Measurements from ENCODE around the gene RRAGD. TPM values are rescaled to one million over a fixed set of nuclear protein-coding genes. Genes with fewer than 3 reads are reported as not detected.
A peak's percentile ranks its signal among the peaks of the same experiment; 100 is the strongest.

The RRAGD gene
- total and polyA plus RNA-seq, 4 experiments from 2014 or later: 3.1 to 6.8 (median 4.8) TPM

DNA sequence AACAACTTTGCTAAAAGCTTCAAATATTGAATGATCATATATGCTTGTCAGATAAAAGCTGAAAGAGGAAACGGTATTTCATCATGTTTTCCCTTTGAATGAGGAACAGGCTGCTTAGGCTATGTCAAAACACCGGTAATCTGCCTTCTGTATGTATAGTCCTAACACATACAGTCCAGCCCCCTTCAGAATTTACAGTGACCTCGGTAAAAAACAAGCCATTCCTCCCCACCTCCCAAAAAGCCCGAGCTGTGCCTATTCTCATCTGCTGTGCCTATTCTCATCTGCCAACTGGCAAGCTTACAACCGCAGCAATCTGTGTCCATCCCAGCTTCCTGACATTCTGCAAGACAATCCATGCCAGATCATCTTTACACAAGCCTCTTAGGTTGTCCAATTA, 32.8 kb downstream of the RRAGD start:
- Mint-ChIP-seq H3K27ac (no peak overlapping the region), H3K4me1 (peaks cover 9 to 16% (median 15%) of the 10 kb centered on the region in 4 donors), H3K36me3 (no peaks in the 10 kb centered on the region), H3K4me3 (no peak overlapping the region), H3K9me3 (no peaks in the 10 kb centered on the region), H3K27me3 (peaks cover 0 to 2% of the 10 kb centered on the region in 2 donors)
- no peaks in the 10 kb centered on the region for H3K36me3 ChIP-seq (ENCODE audit: insufficient read depth, low read length)
- H3K27ac ChIP-seq (ENCODE audit: low read depth, low read length): no peak overlapping the region
- CTCF ChIA-PET (ENCODE audit: partially characterized antibody): interaction anchor here (1.2 to 1.9 kb wide), 3 partner anchors 29 to 230 kb away, joined by 4 read pairs; no protein-coding TSS in a partner anchor
- peaks cover 17% of the 10 kb centered on the region for H3K4me1 ChIP-seq (ENCODE audit: insufficient read depth, low read length)
- no peaks in the 10 kb centered on the region for H3K27me3 ChIP-seq (ENCODE audit: insufficient read depth, low read length)
- H3K9me3 ChIP-seq (ENCODE audit: control insufficient read depth in 1 of 2, low read length in 2 of 2): no peaks in the 10 kb centered on the region
- intact Hi-C loops (cut with micrococcal nuclease): loop anchor here (5.0 kb wide), 1 partner anchor 53 kb away; the partner anchor contains the start of gene ANKRD6
- no peak overlapping the region for H3K4me3 ChIP-seq (ENCODE audit: low read length in 2 of 2)
- POLR2A ChIA-PET (ENCODE audit: partially characterized antibody): no interaction called here
- no peak for DNase-seq

- no peaks in the 10 kb centered on the region for H3K9me3 Mint-ChIP-seq
- ChIA-PET CTCF (ENCODE audit: partially characterized antibody) (interaction anchor here (1.2 to 1.7 kb wide), 2 partner anchors 54 to 231 kb away, joined by 4 read pairs; no protein-coding TSS in a partner anchor), POLR2A (ENCODE audit: partially characterized antibody) (no interaction called here)
- no peak overlapping the region for H3K27ac Mint-ChIP-seq
- no peak overlapping the region for H3K4me3 Mint-ChIP-seq
- no peak overlapping the region for H3K4me3 ChIP-seq (ENCODE audit: low read length in 2 of 2)
- H3K27me3 ChIP-seq (ENCODE audit: insufficient read depth, low read length): no peaks in the 10 kb centered on the region
- peaks cover 17% of the 10 kb centered on the region for H3K4me1 ChIP-seq (ENCODE audit: insufficient read depth, low read length)
- H3K36me3 Mint-ChIP-seq: no peaks in the 10 kb centered on the region
- H3K36me3 ChIP-seq (ENCODE audit: insufficient read depth, low read length): no peaks in the 10 kb centered on the region
- intact Hi-C loops (cut with micrococcal nuclease): loop anchor here (5.0 kb wide), 1 partner anchor 54 kb away; the partner anchor contains the start of gene ANKRD6
- no peak for DNase-seq
- no peak overlapping the region for H3K27ac ChIP-seq (ENCODE audit: low read depth, low read length)
- H3K9me3 ChIP-seq (ENCODE audit: control insufficient read depth in 1 of 2, low read length in 2 of 2): no peaks in the 10 kb centered on the region
- H3K4me1 Mint-ChIP-seq: peaks cover 9 to 16% (median 15%) of the 10 kb centered on the region in 4 donors
- H3K27me3 Mint-ChIP-seq: peaks cover 0 to 2% of the 10 kb centered on the region in 2 donors
Observed at GRCh38 chr6:89378628-89379027, 33.4 kb downstream of the RRAGD start.

DNA sequence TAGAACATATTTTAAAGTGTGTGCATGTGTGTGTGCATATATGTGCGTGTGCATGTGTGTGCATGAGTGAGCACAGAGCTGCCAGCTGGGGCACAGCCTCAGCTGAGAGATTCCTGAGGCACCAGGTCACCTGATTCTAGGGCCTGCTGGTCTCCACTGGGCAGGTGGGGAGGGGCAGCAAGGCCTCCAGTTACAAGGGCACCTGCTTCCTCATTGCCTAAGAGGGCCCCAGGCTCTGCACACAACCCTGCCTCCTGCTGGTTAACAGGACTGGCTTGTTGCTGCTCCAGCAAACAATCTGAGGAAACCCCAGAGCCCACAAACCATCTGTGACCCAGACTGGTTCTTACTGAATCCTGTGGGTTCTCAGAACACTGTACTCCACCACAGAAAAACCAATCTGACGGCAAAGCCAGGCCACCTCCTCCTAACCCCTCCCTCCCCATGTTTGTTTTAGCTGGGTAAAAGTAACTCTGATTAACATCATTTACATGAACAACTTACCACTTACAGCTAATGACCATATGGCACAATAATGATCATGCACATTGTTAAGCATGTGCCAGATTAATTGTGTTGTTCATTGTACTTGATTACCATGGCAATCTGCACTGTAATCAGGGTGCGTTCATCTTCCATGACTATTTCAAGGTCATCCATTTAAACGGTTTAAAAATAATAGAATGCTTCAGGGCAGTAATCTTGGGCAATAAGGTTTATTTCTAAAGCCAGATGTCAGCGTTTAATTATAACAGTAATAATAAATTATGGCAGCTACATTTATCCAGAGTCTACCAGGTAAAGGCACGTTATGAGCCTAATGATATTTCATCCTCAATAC, 36.4 kb downstream of the RRAGD start:
- peaks cover 28% of the 10 kb centered on the region for H3K4me1 ChIP-seq (ENCODE audit: insufficient read depth, low read length)
- no peaks in the 10 kb centered on the region for H3K36me3 Mint-ChIP-seq
- ChIA-PET CTCF (ENCODE audit: partially characterized antibody) (interaction anchor here (0.8 to 2.2 kb wide), 10 partner anchors 9 to 393 kb away, joined by 3 to 15 read pairs (median 4); partner anchors contain the start of gene LYRM2), POLR2A (ENCODE audit: partially characterized antibody) (interaction anchor here (0.6 to 1.1 kb wide), 5 partner anchors 24 to 295 kb away, joined by 3 to 6 read pairs (median 3); partner anchors contain the start of gene PNRC1)
- H3K9me3 Mint-ChIP-seq: no peaks in the 10 kb centered on the region
- H3K36me3 ChIP-seq (ENCODE audit: insufficient read depth, low read length): no peaks in the 10 kb centered on the region
- H3K4me3 Mint-ChIP-seq: peak overlapping the region in 1 of 8 donors; percentile 38
- no peak overlapping the region for H3K4me3 ChIP-seq (ENCODE audit: low read length in 2 of 2)
- H3K27me3 Mint-ChIP-seq: no peaks in the 10 kb centered on the region
- H3K4me1 Mint-ChIP-seq: peaks cover 16 to 25% (median 23%) of the 10 kb centered on the region in 4 donors
- intact Hi-C loops (cut with micrococcal nuclease): loop anchor here (5.0 kb wide), 1 partner anchor 57 kb away; the partner anchor contains the start of gene ANKRD6
- H3K27me3 ChIP-seq (ENCODE audit: insufficient read depth, low read length): no peaks in the 10 kb centered on the region
- DNase-seq: peak; percentile 81 to 90 (median 84)
- no peaks in the 10 kb centered on the region for H3K9me3 ChIP-seq (ENCODE audit: control insufficient read depth in 1 of 2, low read length in 2 of 2)
- no peak overlapping the region for H3K27ac ChIP-seq (ENCODE audit: low read depth, low read length)
- peak overlapping the region in 6 of 7 donors; percentile 8 to 88 (median 78) for H3K27ac Mint-ChIP-seq

GRCh38 chr6:89372506-89372901, 39.6 kb downstream of the RRAGD start:
- CTCF ChIA-PET (ENCODE audit: partially characterized antibody): interaction anchor here (0.6 to 3.9 kb wide), 51 partner anchors 8 to 473 kb away, joined by 3 to 85 read pairs (median 4); partner anchors contain the start of genes GABRR1, GABRR2, LYRM2 and PM20D2
- Histone ChIP-seq H3K27me3 (ENCODE audit: insufficient read depth, low read length) (no peaks in the 10 kb centered on the region), H3K27ac (ENCODE audit: low read depth, low read length) (no peak overlapping the region), H3K4me3 (ENCODE audit: low read length in 2 of 2) (no peak overlapping the region), H3K9me3 (ENCODE audit: control insufficient read depth in 1 of 2, low read length in 2 of 2) (no peaks in the 10 kb centered on the region), H3K36me3 (ENCODE audit: insufficient read depth, low read length) (no peaks in the 10 kb centered on the region), H3K4me1 (ENCODE audit: insufficient read depth, low read length) (peaks cover 28% of the 10 kb centered on the region)
- Mint-ChIP-seq H3K27me3 (no peaks in the 10 kb centered on the region), H3K9me3 (no peaks in the 10 kb centered on the region), H3K4me3 (no peak overlapping the region), H3K4me1 (peaks cover 16 to 25% (median 23%) of the 10 kb centered on the region in 4 donors), H3K27ac (peak overlapping the region in 4 of 7 donors; percentile 19 to 60 (median 42)), H3K36me3 (no peaks in the 10 kb centered on the region)
- intact Hi-C loops (cut with micrococcal nuclease): loop anchor here (1.0 to 5.0 kb wide), 6 partner anchors 16 to 390 kb away; no protein-coding TSS in a partner anchor
- no peak for DNase-seq
- POLR2A ChIA-PET (ENCODE audit: partially characterized antibody): interaction anchor here (1.1 to 3.8 kb wide), 5 partner anchors 15 to 292 kb away, joined by 4 to 22 read pairs (median 6); partner anchors contain the start of genes PNRC1 and UBE2J1

- CTCF ChIA-PET (ENCODE audit: partially characterized antibody): interaction anchor here (0.6 to 3.9 kb wide), 59 partner anchors 9 to 472 kb away, joined by 3 to 85 read pairs (median 4); partner anchors contain the start of genes GABRR1, GABRR2, LYRM2 and PM20D2
- intact Hi-C loops (cut with micrococcal nuclease): loop anchor here (1.0 to 5.0 kb wide), 6 partner anchors 15 to 390 kb away; no protein-coding TSS in a partner anchor
- no peak overlapping the region for H3K4me3 Mint-ChIP-seq
- no peaks in the 10 kb centered on the region for H3K27me3 ChIP-seq (ENCODE audit: insufficient read depth, low read length)
- no peak overlapping the region for H3K27ac ChIP-seq (ENCODE audit: low read depth, low read length)
- H3K27me3 Mint-ChIP-seq: no peaks in the 10 kb centered on the region
- no peak overlapping the region for H3K4me3 ChIP-seq (ENCODE audit: low read length in 2 of 2)
- H3K36me3 ChIP-seq (ENCODE audit: insufficient read depth, low read length): no peaks in the 10 kb centered on the region
- H3K36me3 Mint-ChIP-seq: no peaks in the 10 kb centered on the region
- peak; percentile 64 to 70 (median 69) for DNase-seq
- peaks cover 28% of the 10 kb centered on the region for H3K4me1 ChIP-seq (ENCODE audit: insufficient read depth, low read length)
- no peaks in the 10 kb centered on the region for H3K9me3 ChIP-seq (ENCODE audit: control insufficient read depth in 1 of 2, low read length in 2 of 2)
- POLR2A ChIA-PET (ENCODE audit: partially characterized antibody): interaction anchor here (1.1 to 3.8 kb wide), 5 partner anchors 15 to 291 kb away, joined by 4 to 22 read pairs (median 6); partner anchors contain the start of genes PNRC1 and UBE2J1
- peaks cover 16 to 25% (median 23%) of the 10 kb centered on the region in 4 donors for H3K4me1 Mint-ChIP-seq
- no peaks in the 10 kb centered on the region for H3K9me3 Mint-ChIP-seq
- peak overlapping the region in 5 of 7 donors; percentile 24 to 73 (median 56) for H3K27ac Mint-ChIP-seq
Observed at GRCh38 chr6:89371849-89372505, 40.1 kb downstream of the RRAGD start.

GRCh38 chr6:89368999-89369398, 43.1 kb downstream of the RRAGD start:
- Mint-ChIP-seq H3K36me3 (no peaks in the 10 kb centered on the region), H3K9me3 (no peaks in the 10 kb centered on the region), H3K27me3 (no peaks in the 10 kb centered on the region), H3K4me3 (no peak overlapping the region), H3K4me1 (peaks cover 16 to 24% (median 20%) of the 10 kb centered on the region in 4 donors), H3K27ac (no peak overlapping the region)
- no peak for DNase-seq
- Histone ChIP-seq H3K36me3 (ENCODE audit: insufficient read depth, low read length) (no peaks in the 10 kb centered on the region), H3K27me3 (ENCODE audit: insufficient read depth, low read length) (no peaks in the 10 kb centered on the region), H3K27ac (ENCODE audit: low read depth, low read length) (no peak overlapping the region), H3K4me1 (ENCODE audit: insufficient read depth, low read length) (peaks cover 24% of the 10 kb centered on the region), H3K9me3 (ENCODE audit: control insufficient read depth in 1 of 2, low read length in 2 of 2) (no peaks in the 10 kb centered on the region), H3K4me3 (ENCODE audit: low read length in 2 of 2) (no peak overlapping the region)
- intact Hi-C loops (cut with micrococcal nuclease): loop anchor here (1.0 kb wide), 2 partner anchors 241 to 387 kb away; no protein-coding TSS in a partner anchor
- ChIA-PET CTCF (ENCODE audit: partially characterized antibody) (interaction anchor here (0.8 to 6.3 kb wide), 7 partner anchors 9 to 386 kb away, joined by 3 to 56 read pairs (median 7); partner anchors contain the start of gene UBE2J1), POLR2A (ENCODE audit: partially characterized antibody) (interaction anchor here (1.2 kb wide), 1 partner anchor 18 kb away, joined by 4 read pairs; no protein-coding TSS in a partner anchor)
